Vagina (tissue), 2 donors: ENCODE data around the gene CST6. TPM values are rescaled to one million over a fixed set of nuclear protein-coding genes. Genes with fewer than 3 reads are reported as not detected.

Experiments used
- DNase-seq, 2 donors: peaks; one replicate each; pipeline ENCODE4 v3.0.0-alpha.2; 2017; ENCODE audit errors: extremely low spot score in 2 of 2
- H3K27ac ChIP-seq: fragments of 200-600 bp; sonication (generic); one replicate; pipeline ENCODE4 v1.5.1; 2019
- H3K27me3 ChIP-seq: fragments of 200-600 bp; sonication (generic); one replicate; pipeline ENCODE4 v1.5.1; 2019
- H3K36me3 ChIP-seq, 2 donors: fragments of 200-600 bp; sonication (generic); one replicate each; pipeline ENCODE4 v1.5.1; 2017 to 2019
- H3K4me1 ChIP-seq: fragments of 200-600 bp; sonication (generic); one replicate; pipeline ENCODE4 v1.5.1; 2019
- H3K4me3 ChIP-seq, 2 donors: fragments of 200-600 bp; sonication (generic); 1 replicate in 1 of 2; 2 replicates in 1 of 2; pipeline ENCODE4 v1.5.1; 2016 to 2019
- H3K9me3 ChIP-seq: fragments of 200-600 bp; sonication (generic); one replicate; pipeline ENCODE4 v1.5.1; 2019
- CTCF ChIP-seq, 3 experiments: fragments of 450-650 bp in 2 of 3; fragments of 200-600 bp in 1 of 3; sonication (generic) in 1 of 3; IDR thresholded peaks; one replicate each; pipeline ENCODE4 v1.5.1; 2017 to 2019; ENCODE audit warnings: antibody characterized with exemption in 3 of 3, mild to moderate bottlenecking in 2 of 3, moderate library complexity in 2 of 3
- POLR2A ChIP-seq, 2 donors: fragments of 450-650 bp; IDR thresholded peaks; one replicate each; pipeline ENCODE4 v1.6.1; 2017; ENCODE audit warnings: antibody characterized with exemption in 2 of 2, mild to moderate bottlenecking in 2 of 2, moderate library complexity in 2 of 2
- POLR2AphosphoS5 ChIP-seq, 2 donors: sonication (generic); formaldehyde crosslinking; IDR thresholded peaks; one replicate each; pipeline ENCODE4 v1.9.0; 2017; ENCODE audit warnings: antibody characterized with exemption in 2 of 2, mild to moderate bottlenecking in 2 of 2, low read depth in 1 of 2; ENCODE audit not compliant: insufficient read depth in 1 of 2
- intact Hi-C: fragments of 100-400 bp; cut with DNase I; formaldehyde crosslinking; loops from one replicate; pipeline ENCODE4 v1.15.1; 2023
- total RNA-seq: library from RNA; depleted of rRNA; stranded (reverse); fragments of >200 nt; gene quantifications from one replicate; pipeline ENCODE4 v1.2.3, GENCODE V29; 2016

The CST6 gene
- total RNA-seq, 1 donor from 2014 or later: 5.6 TPM

DNA sequence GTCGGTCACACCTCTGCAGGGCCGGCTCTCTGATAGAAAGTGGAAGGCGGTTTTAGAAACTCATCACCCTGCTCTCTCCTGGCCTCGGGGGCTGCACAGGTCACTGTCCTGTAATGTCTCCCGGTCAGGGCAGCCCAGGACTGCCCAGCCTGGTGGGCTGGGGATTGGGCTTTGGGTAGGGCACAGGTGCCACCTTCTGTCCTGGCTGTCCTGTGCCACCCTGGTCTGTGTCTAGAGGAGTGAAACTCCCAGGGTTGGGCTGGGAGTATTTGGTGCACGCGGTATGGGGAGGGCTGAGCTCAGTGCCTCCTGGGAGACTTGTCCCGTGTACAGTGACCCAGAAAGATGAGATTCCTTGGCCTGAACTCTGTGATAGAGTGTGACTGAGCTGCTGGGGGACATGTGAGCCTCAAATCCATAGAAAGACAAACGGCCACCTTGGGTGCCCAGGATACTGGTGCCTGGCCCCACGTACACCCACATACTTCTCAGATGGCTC, 32.5 kb upstream of the CST6 start:
- H3K4me3 ChIP-seq: no peak overlapping the region
- no peaks in the 10 kb centered on the region for H3K4me1 ChIP-seq
- no peaks in the 10 kb centered on the region for H3K27me3 ChIP-seq
- H3K9me3 ChIP-seq: no peaks in the 10 kb centered on the region
- peaks cover 0 to 46% of the 10 kb centered on the region in 2 donors for H3K36me3 ChIP-seq
- intact Hi-C loops: no loop called here
- DNase-seq: no peak
- no peak overlapping the region for H3K27ac ChIP-seq
- TF ChIP-seq CTCF (IDR thresholded peaks at IDR 0.05) (no peak), POLR2AphosphoS5 (IDR thresholded peaks at IDR 0.05; ENCODE audit: insufficient read depth in 1 of 2, low read depth in 1 of 2) (no peak), POLR2A (IDR thresholded peaks at IDR 0.05) (no peak)

DNA sequence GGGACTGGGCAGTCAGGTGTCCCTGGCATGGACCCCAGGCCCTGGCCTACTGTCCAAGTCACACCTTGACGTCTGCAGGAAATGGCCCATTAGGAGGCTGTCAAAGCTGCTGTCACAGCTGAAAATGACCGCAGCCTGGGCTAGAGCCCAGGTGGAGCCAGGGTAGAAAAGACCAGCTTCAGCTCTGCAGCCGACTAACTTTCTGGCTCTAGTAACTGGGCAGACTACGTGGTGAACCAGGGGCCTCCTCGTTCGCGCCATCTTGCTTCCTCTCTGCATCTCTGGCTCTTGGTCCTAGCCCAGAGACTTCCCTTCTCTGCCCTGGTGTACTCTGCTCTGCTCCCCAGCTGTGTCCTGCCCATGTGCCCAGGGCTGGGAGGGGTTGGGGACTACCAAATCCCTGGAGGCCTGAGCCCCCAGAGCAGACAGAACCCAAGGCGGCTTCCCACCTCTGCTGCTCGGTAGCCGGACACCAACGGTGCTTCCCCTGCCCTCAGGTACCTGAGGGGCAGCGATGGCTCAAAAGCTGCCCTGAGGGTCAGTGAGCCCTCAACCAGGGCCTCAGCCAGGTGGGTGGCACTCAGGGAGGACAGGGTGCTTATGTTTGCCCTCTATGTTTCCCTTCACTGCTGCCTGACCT, 30.6 kb upstream of the CST6 start:
- Histone ChIP-seq H3K36me3 (peaks cover 0 to 38% of the 10 kb centered on the region in 2 donors), H3K4me3 (no peak overlapping the region), H3K27ac (no peak overlapping the region), H3K27me3 (no peaks in the 10 kb centered on the region), H3K9me3 (no peaks in the 10 kb centered on the region), H3K4me1 (no peaks in the 10 kb centered on the region)
- DNase-seq: peak in 1 of 2 donors; percentile 90
- TF ChIP-seq POLR2A (IDR thresholded peaks at IDR 0.05) (no peak), CTCF (IDR thresholded peaks at IDR 0.05) (no peak), POLR2AphosphoS5 (IDR thresholded peaks at IDR 0.05; ENCODE audit: insufficient read depth in 1 of 2, low read depth in 1 of 2) (no peak)
- intact Hi-C loops: loop anchor here (10.0 kb wide), 1 partner anchor 276 kb away; no protein-coding TSS in a partner anchor

GRCh38 chr11:65981972-65982823, 29.6 kb upstream of the CST6 start:
- no peak for TF ChIP-seq POLR2AphosphoS5 (IDR thresholded peaks at IDR 0.05; ENCODE audit: insufficient read depth in 1 of 2, low read depth in 1 of 2)
- no peak for TF ChIP-seq POLR2A (IDR thresholded peaks at IDR 0.05)
- no peak for TF ChIP-seq CTCF (IDR thresholded peaks at IDR 0.05)
- Histone ChIP-seq H3K36me3 (peaks cover 0 to 29% of the 10 kb centered on the region in 2 donors), H3K9me3 (no peaks in the 10 kb centered on the region), H3K27ac (no peak overlapping the region), H3K4me1 (no peaks in the 10 kb centered on the region), H3K4me3 (no peak overlapping the region), H3K27me3 (no peaks in the 10 kb centered on the region)
- intact Hi-C loops: loop anchor here (10.0 kb wide), 1 partner anchor 277 kb away; no protein-coding TSS in a partner anchor
- peak in 1 of 2 donors; percentile 74 for DNase-seq

- Histone ChIP-seq H3K4me3 (no peak overlapping the region), H3K9me3 (no peaks in the 10 kb centered on the region), H3K4me1 (no peaks in the 10 kb centered on the region), H3K27me3 (no peaks in the 10 kb centered on the region), H3K36me3 (peaks cover 0 to 20% of the 10 kb centered on the region in 2 donors), H3K27ac (no peak overlapping the region)
- no peak for DNase-seq
- TF ChIP-seq POLR2A (IDR thresholded peaks at IDR 0.05): no peak
- TF ChIP-seq CTCF (IDR thresholded peaks at IDR 0.05): no peak
- no peak for TF ChIP-seq POLR2AphosphoS5 (IDR thresholded peaks at IDR 0.05; ENCODE audit: insufficient read depth in 1 of 2, low read depth in 1 of 2)
- intact Hi-C loops: loop anchor here (10.0 kb wide), 1 partner anchor 278 kb away; no protein-coding TSS in a partner anchor
These were observed 28.8 kb upstream of the CST6 start for GRCh38 chr11:65982824-65983588.
